Esophagus (tissue), 2 donors: Measurements from ENCODE around the gene UTS2R. TPM values are rescaled to one million over a fixed set of nuclear protein-coding genes. Genes with fewer than 3 reads are reported as not detected.
"Not testable (repeated sequence)": the region's sequence is repeated elsewhere in the genome, so short reads cannot be mapped to it uniquely, and the experiment has no call there.

Experiments used
- H3K27ac ChIP-seq, 2 donors: one replicate each; pipeline ENCODE4 v1.5.1; 2013; ENCODE audit warnings: low read depth in 2 of 2, mild to moderate bottlenecking in 2 of 2, inconsistent platforms in 1 of 2, low read length in 1 of 2, moderate library complexity in 1 of 2
- H3K27me3 ChIP-seq, 2 donors: one replicate each; pipeline ENCODE4 v1.6.1; 2013; ENCODE audit warnings: low read length in 2 of 2, control low read depth in 1 of 2, mild to moderate bottlenecking in 1 of 2; ENCODE audit not compliant: insufficient read depth in 2 of 2, control insufficient read depth in 1 of 2
- H3K36me3 ChIP-seq, 2 donors: one replicate each; pipeline ENCODE4 v1.6.1; 2013; ENCODE audit warnings: low read length in 1 of 2; ENCODE audit not compliant: control insufficient read depth in 2 of 2, insufficient read depth in 2 of 2
- H3K4me1 ChIP-seq, 2 donors: one replicate each; pipeline ENCODE4 v1.6.1; 2013; ENCODE audit warnings: low read length in 1 of 2; ENCODE audit not compliant: control insufficient read depth in 2 of 2, insufficient read depth in 2 of 2
- H3K4me3 ChIP-seq, 2 donors: one replicate each; pipeline ENCODE4 v1.5.1; 2013; ENCODE audit warnings: low read length in 2 of 2, mild to moderate bottlenecking in 2 of 2, low read depth in 1 of 2, moderate library complexity in 1 of 2
- H3K9me3 ChIP-seq, 2 donors: one replicate each; pipeline ENCODE4 v1.6.1; 2013; ENCODE audit warnings: mild to moderate bottlenecking in 2 of 2, low read depth in 1 of 2, low read length in 1 of 2, moderate library complexity in 1 of 2; ENCODE audit not compliant: control insufficient read depth in 2 of 2, insufficient read depth in 1 of 2
- WGBS, 2 donors: extraction: QIAGEN DNeasy Blood & Tissue Kit; methylation state at CpG; one replicate each; pipeline ENCODE4 v1.1.7; 2013; 5-methylcytosine and 5-hydroxymethylcytosine counted together
- polyA plus RNA-seq, 2 donors: library from polyadenylated mRNA; stranded (reverse); fragments of 200-250 nt; gene quantifications; one replicate each; pipeline ENCODE4 v1.2.3, GENCODE V29; 2013
- donor health status: healthy with polysubstance abuse.
- donor health status: Bipolar disorder and iron deficiency.

The UTS2R gene
- polyA plus RNA-seq, 2 donors: not detected

DNA sequence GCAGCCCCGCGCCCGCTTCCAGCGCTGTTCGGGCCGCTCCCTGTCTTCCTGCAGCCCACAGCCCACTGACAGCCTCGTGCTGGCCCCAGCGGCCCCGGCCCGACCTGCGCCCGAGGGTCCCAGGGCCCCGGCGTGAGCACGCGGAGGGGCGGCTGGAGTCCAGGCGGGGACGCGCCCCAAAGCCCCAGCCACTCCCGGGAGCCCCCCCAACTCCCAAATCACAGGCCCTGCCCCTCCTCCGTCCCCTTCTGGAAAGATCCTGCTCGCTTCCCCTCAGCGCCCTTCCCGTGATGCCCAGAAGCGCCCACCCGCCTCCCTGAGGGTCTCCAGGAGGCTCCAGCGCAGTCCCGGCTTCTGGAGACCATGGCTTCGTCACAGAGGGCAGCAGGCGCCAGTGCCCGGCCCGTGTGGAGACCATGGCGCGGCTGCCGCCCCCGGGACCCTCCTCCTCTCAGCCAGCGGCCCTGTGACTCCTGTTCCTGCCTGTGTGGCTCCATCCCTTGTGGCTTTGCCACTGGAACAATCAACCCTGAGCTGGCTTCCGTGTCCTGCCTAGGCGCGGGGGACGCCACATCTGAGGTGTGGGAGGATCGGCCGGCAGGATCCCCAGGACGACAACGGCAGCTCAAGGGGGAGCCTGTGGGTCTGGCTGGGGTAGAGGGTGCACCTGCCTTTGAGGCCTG lies 3.9 kb downstream of the UTS2R start:
- Histone ChIP-seq H3K27me3 (peaks cover 9 to 31% of the 10 kb centered on the region in 2 donors), H3K4me3 (no peak overlapping the region), H3K36me3 (no peaks in the 10 kb centered on the region), H3K9me3 (peaks cover 0 to 6% of the 10 kb centered on the region in 2 donors), H3K27ac (no peak overlapping the region), H3K4me1 (peaks cover 6 to 7% of the 10 kb centered on the region in 2 donors)
- 53 to 60% methylated on average over 35 to 46 of the region's 46 CpGs for WGBS, 2 donors

- no peak overlapping the region for H3K4me3 ChIP-seq
- H3K4me1 ChIP-seq: peaks cover 2 to 3% of the 10 kb centered on the region in 2 donors
- no peaks in the 10 kb centered on the region for H3K36me3 ChIP-seq
- WGBS, 2 donors: 66 to 69% methylated on average over 16 of the region's 16 CpGs
- peaks cover 9 to 28% of the 10 kb centered on the region in 2 donors for H3K27me3 ChIP-seq
- no peak overlapping the region for H3K27ac ChIP-seq
- peaks cover 0 to 6% of the 10 kb centered on the region in 2 donors for H3K9me3 ChIP-seq
These were observed 4.6 kb downstream of the UTS2R start for GRCh38 chr17:82376042-82376730.

DNA sequence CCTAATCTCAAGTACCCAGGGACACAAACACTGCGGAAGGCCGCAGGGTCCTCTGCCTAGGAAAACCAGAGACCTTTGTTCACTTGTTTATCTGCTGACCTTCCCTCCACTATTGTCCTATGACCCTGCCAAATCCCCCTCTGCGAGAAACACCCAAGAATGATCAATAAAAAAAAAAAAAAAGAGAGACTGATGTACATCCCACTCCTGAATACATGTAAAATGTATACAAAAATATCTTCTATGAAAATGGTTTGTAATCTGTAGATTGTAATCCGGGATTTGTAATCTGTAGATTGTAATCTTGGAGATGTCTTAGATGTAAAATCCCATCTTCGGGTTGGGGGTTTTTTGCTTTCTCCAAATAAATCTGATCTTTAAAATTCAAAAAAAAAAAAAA lies 5.7 kb downstream of the UTS2R start:
- H3K27ac ChIP-seq, H3K9me3 ChIP-seq, H3K36me3 ChIP-seq, H3K4me3 ChIP-seq, H3K4me1 ChIP-seq: not testable (repeated sequence)
- peaks cover 9 to 22% of the 10 kb centered on the region in 2 donors for H3K27me3 ChIP-seq
- 60 to 62% methylated on average over 2 to 3 of the region's 5 CpGs for WGBS, 2 donors

GRCh38 chr17:82377924-82378740 lies 6.6 kb downstream of the UTS2R start:
- peaks cover 0 to 6% of the 10 kb centered on the region in 2 donors for H3K9me3 ChIP-seq
- peaks cover 0 to 3% of the 10 kb centered on the region in 2 donors for H3K36me3 ChIP-seq
- WGBS, 2 donors: 72 to 83% methylated on average over 31 of the region's 31 CpGs
- H3K27ac ChIP-seq: no peak overlapping the region
- peaks cover 9 to 17% of the 10 kb centered on the region in 2 donors for H3K27me3 ChIP-seq
- H3K4me1 ChIP-seq: peaks cover 0 to 5% of the 10 kb centered on the region in 2 donors
- H3K4me3 ChIP-seq: no peak overlapping the region

- 51 to 69% methylated on average over 10 of the region's 10 CpGs for WGBS, 2 donors
- Histone ChIP-seq H3K27ac (no peak overlapping the region), H3K4me1 (peaks cover 0 to 5% of the 10 kb centered on the region in 2 donors), H3K27me3 (peaks cover 9 to 17% of the 10 kb centered on the region in 2 donors), H3K36me3 (peaks cover 0 to 3% of the 10 kb centered on the region in 2 donors), H3K4me3 (no peak overlapping the region), H3K9me3 (peaks cover 0 to 6% of the 10 kb centered on the region in 2 donors)
These were observed 7.1 kb downstream of the UTS2R start for GRCh38 chr17:82378741-82379021.

GRCh38 chr17:82380860-82381702 lies 9.5 kb downstream of the UTS2R start:
- 48 to 54% methylated on average over 23 of the region's 23 CpGs for WGBS, 2 donors
- peaks cover 0 to 3% of the 10 kb centered on the region in 2 donors for H3K36me3 ChIP-seq
- H3K27me3 ChIP-seq: peaks cover 0 to 5% of the 10 kb centered on the region in 2 donors
- H3K27ac ChIP-seq: no peak overlapping the region
- peaks cover 0 to 15% of the 10 kb centered on the region in 2 donors for H3K4me1 ChIP-seq
- no peak overlapping the region for H3K4me3 ChIP-seq
- H3K9me3 ChIP-seq: no peaks in the 10 kb centered on the region

DNA sequence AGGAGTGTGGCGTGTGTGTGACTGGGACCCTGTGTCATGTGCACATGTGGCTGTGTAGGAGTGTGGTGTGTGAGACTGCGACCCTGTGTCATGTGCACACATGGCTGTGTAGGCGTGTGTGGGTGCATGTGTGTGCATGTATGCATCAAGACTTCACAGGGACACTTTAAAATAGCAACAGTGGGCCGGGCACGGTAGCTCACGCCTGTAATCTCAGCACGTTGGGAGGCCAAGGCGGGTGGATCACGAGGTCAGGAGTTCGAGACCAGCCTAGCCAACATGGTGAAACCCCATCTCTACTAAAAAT lies 10.1 kb downstream of the UTS2R start:
- 74 to 77% methylated on average over 10 of the region's 10 CpGs for WGBS, 2 donors
- not testable (repeated sequence) for H3K4me3 ChIP-seq, H3K36me3 ChIP-seq, H3K9me3 ChIP-seq, H3K27ac ChIP-seq, H3K27me3 ChIP-seq
- H3K4me1 ChIP-seq: peaks cover 0 to 18% of the 10 kb centered on the region in 2 donors

- not testable (repeated sequence) for H3K36me3 ChIP-seq, H3K27ac ChIP-seq, H3K4me3 ChIP-seq, H3K9me3 ChIP-seq
- Histone ChIP-seq H3K27me3 (peaks cover 0 to 10% of the 10 kb centered on the region in 2 donors), H3K4me1 (peaks cover 2 to 25% of the 10 kb centered on the region in 2 donors)
- WGBS, 2 donors: 80 to 83% methylated on average over 20 to 21 of the region's 21 CpGs
These were observed 10.8 kb downstream of the UTS2R start for GRCh38 chr17:82382220-82382932.

- 70 to 74% methylated on average over 11 of the region's 11 CpGs for WGBS, 2 donors
- peaks cover 0 to 12% of the 10 kb centered on the region in 2 donors for H3K27me3 ChIP-seq
These were observed 11.3 kb downstream of the UTS2R start for GRCh38 chr17:82382933-82383255.

More at GRCh38 chr17:82382933-82383255, 11.3 kb downstream of the UTS2R start:
- Histone ChIP-seq H3K9me3 (no peaks in the 10 kb centered on the region), H3K4me1 (peaks cover 2 to 26% of the 10 kb centered on the region in 2 donors), H3K4me3 (no peak overlapping the region), H3K27ac (no peak overlapping the region), H3K36me3 (peaks cover 0 to 3% of the 10 kb centered on the region in 2 donors)
